Nephron progenitor cell (in vitro differentiated cells): ENCODE results near the gene ZNF385C.
A peak's percentile ranks its signal among the peaks of the same experiment; 100 is the strongest.

Source experiments
- DNase-seq: peaks from one replicate; pipeline ENCODE4 v3.0.0; 2021
- H3K27ac Mint-ChIP-seq: 2 replicates; pipeline ENCODE4 v1.8.0; 2021; ENCODE audit warnings: mild to moderate bottlenecking, moderate library complexity, mixed read lengths
- H3K27me3 Mint-ChIP-seq: 2 replicates; pipeline ENCODE4 v1.8.0; 2021; ENCODE audit warnings: mild to moderate bottlenecking, low read depth, mixed read lengths; ENCODE audit not compliant: poor library complexity
- H3K36me3 Mint-ChIP-seq: 2 replicates; pipeline ENCODE4 v1.8.0; 2021; ENCODE audit warnings: low read depth, mixed read lengths
- H3K4me1 Mint-ChIP-seq: 2 replicates; pipeline ENCODE4 v1.8.0; 2021; ENCODE audit warnings: mixed read lengths
- H3K4me3 Mint-ChIP-seq: 2 replicates; pipeline ENCODE4 v1.8.0; 2021; ENCODE audit warnings: mild to moderate bottlenecking, moderate library complexity, mixed read lengths
- H3K9me3 Mint-ChIP-seq: 2 replicates; pipeline ENCODE4 v1.8.0; 2021; ENCODE audit warnings: mild to moderate bottlenecking, moderate library complexity, mixed read lengths
- TF ChIP-seq, protein P1 (sequence below): fragments of 200-600 bp; sonication (generic); IDR thresholded peaks from 2 replicates; pipeline ENCODE4 v1.5.0; 2021; ENCODE audit warnings: antibody characterized with exemption

Gene ZNF385C

DNA sequence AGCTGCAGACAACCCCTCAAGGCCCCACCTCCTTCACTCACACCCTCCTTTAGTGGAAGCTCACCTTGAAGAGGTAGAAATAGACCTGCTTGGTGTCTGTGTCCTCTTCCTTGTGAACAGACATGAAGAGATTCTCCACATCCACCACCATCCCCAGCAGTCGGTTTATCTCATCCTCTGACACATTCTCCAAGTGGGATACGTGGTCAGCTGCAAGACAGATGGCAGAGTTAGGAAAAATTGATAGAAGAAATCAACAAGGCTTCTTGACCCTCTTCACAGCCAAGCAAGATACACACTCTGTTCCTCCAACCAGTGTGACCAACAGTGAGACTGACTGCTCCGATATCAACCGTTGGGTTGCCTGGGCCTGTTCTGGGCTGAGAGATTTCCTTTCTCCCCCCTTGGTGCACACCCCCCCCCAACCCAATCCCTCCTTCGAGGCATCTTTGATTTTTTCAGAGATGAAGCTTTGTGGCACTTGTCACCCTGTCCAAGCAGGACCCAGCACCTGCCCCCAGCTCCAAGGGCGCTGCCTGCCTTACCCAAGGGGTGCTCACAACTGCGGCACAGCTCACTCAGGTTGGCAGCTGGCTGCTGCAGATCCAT, 22.0 kb upstream of the ZNF385C start:
- no peak for DNase-seq

DNA sequence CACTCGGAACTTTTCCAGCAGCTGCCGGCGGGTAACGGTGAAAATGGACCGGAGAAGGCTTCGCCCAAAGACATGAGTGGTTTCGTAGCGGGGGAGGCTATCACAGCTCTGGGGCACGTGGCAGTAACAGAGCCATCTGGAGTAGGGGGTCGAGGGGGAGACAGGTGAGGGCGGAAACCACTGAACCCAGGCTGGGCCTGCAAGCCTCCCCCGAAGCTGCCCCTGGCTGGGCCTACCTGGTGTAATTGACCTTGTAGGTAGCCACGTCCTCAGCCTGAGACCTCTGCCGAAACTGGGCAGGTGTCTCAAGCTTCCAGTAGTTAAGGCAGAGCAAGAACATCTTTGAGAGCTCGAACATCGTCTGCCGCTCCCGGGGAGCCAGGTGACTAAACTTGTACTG, 21.0 kb upstream of the ZNF385C start:
- TF ChIP-seq, protein P1, sequence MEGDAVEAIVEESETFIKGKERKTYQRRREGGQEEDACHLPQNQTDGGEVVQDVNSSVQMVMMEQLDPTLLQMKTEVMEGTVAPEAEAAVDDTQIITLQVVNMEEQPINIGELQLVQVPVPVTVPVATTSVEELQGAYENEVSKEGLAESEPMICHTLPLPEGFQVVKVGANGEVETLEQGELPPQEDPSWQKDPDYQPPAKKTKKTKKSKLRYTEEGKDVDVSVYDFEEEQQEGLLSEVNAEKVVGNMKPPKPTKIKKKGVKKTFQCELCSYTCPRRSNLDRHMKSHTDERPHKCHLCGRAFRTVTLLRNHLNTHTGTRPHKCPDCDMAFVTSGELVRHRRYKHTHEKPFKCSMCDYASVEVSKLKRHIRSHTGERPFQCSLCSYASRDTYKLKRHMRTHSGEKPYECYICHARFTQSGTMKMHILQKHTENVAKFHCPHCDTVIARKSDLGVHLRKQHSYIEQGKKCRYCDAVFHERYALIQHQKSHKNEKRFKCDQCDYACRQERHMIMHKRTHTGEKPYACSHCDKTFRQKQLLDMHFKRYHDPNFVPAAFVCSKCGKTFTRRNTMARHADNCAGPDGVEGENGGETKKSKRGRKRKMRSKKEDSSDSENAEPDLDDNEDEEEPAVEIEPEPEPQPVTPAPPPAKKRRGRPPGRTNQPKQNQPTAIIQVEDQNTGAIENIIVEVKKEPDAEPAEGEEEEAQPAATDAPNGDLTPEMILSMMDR = no peak
- peaks cover 47% of the 10 kb centered on the region for H3K4me1 Mint-ChIP-seq
- H3K27me3 Mint-ChIP-seq = no peaks in the 10 kb centered on the region
- H3K4me3 Mint-ChIP-seq = peak overlapping the region; percentile 13
- H3K27ac Mint-ChIP-seq = no peak overlapping the region
- no peak for DNase-seq
- no peaks in the 10 kb centered on the region for H3K9me3 Mint-ChIP-seq
- peaks cover 16% of the 10 kb centered on the region for H3K36me3 Mint-ChIP-seq

More for the DNA sequence above, 22.0 kb upstream of the ZNF385C start:
- Mint-ChIP-seq H3K27ac (no peak overlapping the region), H3K4me3 (peak overlapping the region; percentile 69), H3K9me3 (no peaks in the 10 kb centered on the region), H3K27me3 (no peaks in the 10 kb centered on the region), H3K4me1 (peaks cover 47% of the 10 kb centered on the region), H3K36me3 (peaks cover 24% of the 10 kb centered on the region)
- TF ChIP-seq, protein P1 = no peak

DNA sequence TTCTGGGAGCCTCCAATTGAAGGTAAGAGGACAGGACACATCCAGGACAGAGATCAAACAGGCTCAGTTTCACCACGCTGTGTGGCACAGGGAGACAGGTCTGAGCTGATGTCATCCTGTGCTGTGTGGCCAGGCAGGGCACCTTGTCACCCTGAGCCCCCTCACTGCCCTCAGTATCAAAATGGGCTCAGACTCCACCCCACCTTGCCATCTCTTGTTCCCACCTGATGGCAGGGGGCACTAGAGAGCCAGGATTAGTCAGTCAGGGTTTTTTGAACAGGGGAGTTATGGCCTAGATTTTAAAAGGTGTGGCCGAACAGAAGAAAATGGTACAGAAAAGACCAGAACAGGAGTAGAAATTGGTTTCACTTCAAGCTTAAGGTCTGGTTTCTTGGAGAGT, 20.3 kb upstream of the ZNF385C start:
- Mint-ChIP-seq H3K27me3 (no peaks in the 10 kb centered on the region), H3K27ac (no peak overlapping the region), H3K9me3 (no peaks in the 10 kb centered on the region), H3K36me3 (peaks cover 14% of the 10 kb centered on the region), H3K4me3 (peak overlapping the region; percentile 63), H3K4me1 (peaks cover 47% of the 10 kb centered on the region)
- TF ChIP-seq, protein P1 = peak; percentile 20
- no peak for DNase-seq

DNA sequence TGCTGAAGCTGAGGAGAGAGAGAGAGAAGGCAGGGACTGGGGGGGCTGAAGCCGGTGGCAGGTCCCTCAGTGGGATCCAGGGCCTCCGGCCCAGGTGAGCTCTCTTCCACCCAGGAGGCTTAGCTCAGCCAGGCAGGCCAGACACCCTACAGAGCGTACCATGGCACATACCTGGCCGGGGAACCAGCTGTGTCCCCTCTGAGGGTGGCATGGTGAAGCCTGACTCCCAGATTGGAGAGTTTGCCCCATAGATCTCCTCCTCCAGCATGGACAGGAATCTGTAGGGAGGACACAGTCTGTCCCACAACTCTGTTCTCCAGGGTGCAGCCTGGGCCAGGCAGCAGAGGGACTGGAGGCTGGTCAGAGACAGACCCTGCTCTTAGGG, 19.8 kb upstream of the ZNF385C start:
- TF ChIP-seq, protein P1 = no peak
- H3K27ac Mint-ChIP-seq = no peak overlapping the region
- no peaks in the 10 kb centered on the region for H3K27me3 Mint-ChIP-seq
- H3K4me3 Mint-ChIP-seq = no peak overlapping the region
- H3K9me3 Mint-ChIP-seq = no peaks in the 10 kb centered on the region
- H3K4me1 Mint-ChIP-seq = peaks cover 47% of the 10 kb centered on the region
- H3K36me3 Mint-ChIP-seq = peaks cover 14% of the 10 kb centered on the region
- DNase-seq = no peak

DNA sequence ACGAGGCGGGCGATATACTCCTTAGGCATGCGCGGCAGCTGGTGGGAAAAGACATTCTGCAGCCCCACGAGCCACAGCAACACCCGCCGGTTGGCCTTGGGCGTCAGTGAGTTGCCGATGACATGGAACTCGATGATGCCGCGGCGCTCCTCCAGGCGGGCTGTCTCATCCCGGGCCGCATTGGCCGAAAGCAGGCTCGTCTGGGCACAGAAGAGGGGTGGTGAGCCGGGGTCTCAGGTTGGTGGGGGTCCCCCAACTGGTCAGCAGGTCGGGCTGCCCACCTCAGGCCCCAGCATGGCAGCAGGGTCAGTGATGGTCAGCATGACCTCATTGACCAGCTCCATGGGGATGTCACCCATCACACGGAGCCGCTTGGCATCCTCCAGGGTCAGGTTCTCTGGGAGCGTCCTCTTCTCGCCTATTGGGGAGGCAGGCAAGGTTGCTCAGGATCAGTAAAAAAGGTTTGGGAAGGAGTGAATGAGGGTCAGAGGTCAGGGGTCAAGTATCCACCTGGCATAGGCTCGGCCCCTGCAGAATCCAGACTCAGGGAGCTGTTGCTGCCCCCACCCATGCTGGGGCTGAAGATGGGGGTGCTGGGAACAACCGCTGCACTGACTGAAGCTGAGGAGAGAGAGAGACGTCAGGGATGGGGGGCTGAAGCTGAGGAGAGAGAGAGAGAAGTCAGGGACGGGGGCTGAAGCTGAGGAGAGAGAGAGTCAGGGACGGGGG, 19.3 kb upstream of the ZNF385C start:
- Mint-ChIP-seq H3K4me1 (peaks cover 47% of the 10 kb centered on the region), H3K4me3 (no peak overlapping the region), H3K27ac (no peak overlapping the region), H3K36me3 (peaks cover 14% of the 10 kb centered on the region), H3K9me3 (no peaks in the 10 kb centered on the region), H3K27me3 (no peaks in the 10 kb centered on the region)
- DNase-seq = no peak
- TF ChIP-seq, protein P1 = no peak
